Hepatic stellate cell (primary cell): ENCODE measurements around the gene PI4KA.
"Not testable (repeated sequence)": the region's sequence is repeated elsewhere in the genome, so short reads cannot be mapped to it uniquely, and the experiment has no call there.

Experiments
- DNase-seq: peaks from one replicate; pipeline ENCODE4 v3.0.0; 2011; ENCODE audit warnings: low spot score

Gene PI4KA

GRCh38 chr22:20663941-20664593 is 194.5 kb downstream of the PI4KA start:
- DNase-seq, result no peak

- DNase-seq, result no peak
These were observed 195.3 kb downstream of the PI4KA start for GRCh38 chr22:20663137-20663828.

- DNase-seq, result not testable (repeated sequence)
These were observed 196.0 kb downstream of the PI4KA start for GRCh38 chr22:20662524-20663036.

GRCh38 chr22:20661473-20661872 is 197.1 kb downstream of the PI4KA start:
- DNase-seq, result no peak

GRCh38 chr22:20660441-20661054 is 198.1 kb downstream of the PI4KA start:
- no peak for DNase-seq

GRCh38 chr22:20659920-20660319 is 198.7 kb downstream of the PI4KA start:
- DNase-seq, result no peak

- DNase-seq, result no peak
These were observed 199.4 kb downstream of the PI4KA start for GRCh38 chr22:20659258-20659657.

- DNase-seq, result no peak
These were observed 200.0 kb downstream of the PI4KA start for GRCh38 chr22:20658433-20659222.

GRCh38 chr22:20657963-20658362 is 200.6 kb downstream of the PI4KA start:
- DNase-seq, result no peak
